Lower lobe of right lung (tissue), 2 donors: ENCODE data around the gene ZDHHC24. TPM values are rescaled to one million over a fixed set of nuclear protein-coding genes. Genes with fewer than 3 reads are reported as not detected.

Experiments
- ATAC-seq, 2 donors: fragments of 200-7000 bp; cut with Tn5 transposase; one replicate each; pipeline ENCODE4 v1.9.1; 2020 to 2022; ENCODE audit warnings: mild to moderate bottlenecking in 2 of 2, moderate library complexity in 2 of 2
- DNase-seq: peaks from one replicate; pipeline ENCODE4 v3.0.0-alpha.2; 2020
- H3K27ac ChIP-seq: fragments of 200-600 bp; one replicate; pipeline ENCODE4 v1.8.0; 2022
- H3K27me3 ChIP-seq: fragments of 200-600 bp; one replicate; pipeline ENCODE4 v1.8.0; 2022; ENCODE audit warnings: low read depth
- H3K36me3 ChIP-seq: fragments of 200-600 bp; one replicate; pipeline ENCODE4 v1.8.0; 2022; ENCODE audit warnings: mild to moderate bottlenecking
- H3K4me1 ChIP-seq: fragments of 200-600 bp; one replicate; pipeline ENCODE4 v1.8.0; 2022
- H3K4me3 ChIP-seq: fragments of 200-600 bp; one replicate; pipeline ENCODE4 v1.8.0; 2022; ENCODE audit warnings: mild to moderate bottlenecking
- H3K9me3 ChIP-seq: fragments of 200-600 bp; one replicate; pipeline ENCODE4 v1.8.0; 2022
- CTCF ChIP-seq: fragments of 200-600 bp; IDR thresholded peaks from one replicate; pipeline ENCODE4 v1.8.0; 2022; ENCODE audit warnings: antibody characterized with exemption, mild to moderate bottlenecking
- intact Hi-C: fragments of 100-400 bp; cut with DNase I; formaldehyde crosslinking; loops from one replicate; pipeline ENCODE4 v1.11.0; 2022
- total RNA-seq: library from RNA; stranded (reverse); fragmentation: NEBNext Ultra II Directional; extraction: Animal tissue kit (Norgen Biotek cat#: 25700); gene quantifications from one replicate; pipeline ENCODE4 v1.2.1, GENCODE V29; 2021
- donor health status: DM: no; HTN: yes; CAD: no; lungs with severe emphysema.

ZDHHC24 gene
- total RNA-seq, 1 donor from 2014 or later: 14.9 TPM

GRCh38 chr11:66532784-66533183, 13.1 kb downstream of the ZDHHC24 start:
- intact Hi-C loops: no loop called here
- Histone ChIP-seq H3K9me3 (no peaks in the 10 kb centered on the region), H3K36me3 (peaks cover 58% of the 10 kb centered on the region), H3K27me3 (no peaks in the 10 kb centered on the region), H3K27ac (no peak overlapping the region), H3K4me3 (no peak overlapping the region), H3K4me1 (no peaks in the 10 kb centered on the region)
- no peak for TF ChIP-seq CTCF
- no peak for DNase-seq
- ATAC-seq: no peak

- no peaks in the 10 kb centered on the region for H3K27me3 ChIP-seq
- peaks cover 59% of the 10 kb centered on the region for H3K36me3 ChIP-seq
- DNase-seq (no peak), ATAC-seq (no peak)
- H3K27ac ChIP-seq: no peak overlapping the region
- intact Hi-C loops: no loop called here
- no peak overlapping the region for H3K4me3 ChIP-seq
- H3K9me3 ChIP-seq: no peaks in the 10 kb centered on the region
- TF ChIP-seq CTCF: no peak
- H3K4me1 ChIP-seq: no peaks in the 10 kb centered on the region
Measured at GRCh38 chr11:66531841-66532240, 14.0 kb downstream of the ZDHHC24 start.

GRCh38 chr11:66530927-66531709, 14.7 kb downstream of the ZDHHC24 start:
- Histone ChIP-seq H3K27ac (no peak overlapping the region), H3K27me3 (no peaks in the 10 kb centered on the region), H3K4me3 (no peak overlapping the region), H3K9me3 (no peaks in the 10 kb centered on the region), H3K4me1 (no peaks in the 10 kb centered on the region), H3K36me3 (peaks cover 59% of the 10 kb centered on the region)
- intact Hi-C loops: no loop called here
- no peak for DNase-seq
- no peak for TF ChIP-seq CTCF
- peak in 1 of 2 donors; percentile 10 for ATAC-seq

GRCh38 chr11:66529655-66530054, 16.2 kb downstream of the ZDHHC24 start:
- peaks cover 56% of the 10 kb centered on the region for H3K36me3 ChIP-seq
- H3K27ac ChIP-seq: no peak overlapping the region
- intact Hi-C loops: no loop called here
- no peak overlapping the region for H3K4me3 ChIP-seq
- no peak for DNase-seq
- no peak for TF ChIP-seq CTCF
- H3K27me3 ChIP-seq: no peaks in the 10 kb centered on the region
- H3K4me1 ChIP-seq: no peaks in the 10 kb centered on the region
- no peaks in the 10 kb centered on the region for H3K9me3 ChIP-seq
- ATAC-seq: peak in 1 of 2 donors; percentile 12

GRCh38 chr11:66529069-66529468, 16.8 kb downstream of the ZDHHC24 start:
- intact Hi-C loops: no loop called here
- H3K36me3 ChIP-seq: peaks cover 55% of the 10 kb centered on the region
- no peaks in the 10 kb centered on the region for H3K9me3 ChIP-seq
- H3K27ac ChIP-seq: no peak overlapping the region
- no peaks in the 10 kb centered on the region for H3K27me3 ChIP-seq
- DNase-seq (no peak), ATAC-seq (no peak)
- no peak overlapping the region for H3K4me3 ChIP-seq
- TF ChIP-seq CTCF: no peak
- no peaks in the 10 kb centered on the region for H3K4me1 ChIP-seq
